T-cell (primary cell): Measurements from ENCODE around the gene PYGM. TPM values are rescaled to one million over a fixed set of nuclear protein-coding genes. Genes with fewer than 3 reads are reported as not detected.

Experiments used
- ATAC-seq, 4 experiments: fragments of 200-7000 bp in 3 of 4; fragments of 150-1000 bp in 1 of 4; cut with Tn5 transposase; replicated peaks in 1 of 4; 1 replicate in 3 of 4; 2 replicates in 1 of 4; pipeline ENCODE4 v1.10.0; 2021; ENCODE audit warnings: moderate library complexity in 3 of 4, mild to moderate bottlenecking in 2 of 4, moderate number of reproducible peaks in 1 of 4
- CTCF ChIA-PET, 2 donors: fragments of 300-600 bp; sonication (Branson Sonifier 250); formaldehyde crosslinking; loops; one replicate each; lab custom pipeline; 2022; ENCODE audit warnings: antibody characterized with exemption in 2 of 2; lab: Charles Lee
- POLR2A ChIA-PET, 2 donors: fragments of 300-600 bp; sonication (Branson Sonifier 250); formaldehyde crosslinking; loops; one replicate each; lab custom pipeline; 2022; ENCODE audit warnings: antibody characterized with exemption in 2 of 2; lab: Charles Lee
- DNase-seq, 35 experiments: peaks; one replicate each; pipeline versions ENCODE4 v3.0.0 to v3.0.0-alpha.2; 2013 to 2023
- H3K27ac ChIP-seq: one replicate; pipeline ENCODE4 v1.5.1; 2013; ENCODE audit warnings: low read length
- H3K27me3 ChIP-seq, 2 experiments: replicated peaks in 1 of 2; 1 replicate in 1 of 2; 2 replicates in 1 of 2; pipeline versions ENCODE4 v1.6.1 to v1.7.0; 2013; ENCODE audit warnings: low read length in 1 of 2, mixed read lengths in 1 of 2; ENCODE audit not compliant: control insufficient read depth in 2 of 2, insufficient read depth in 2 of 2; ENCODE audit errors: extremely low read depth in 1 of 2
- H3K36me3 ChIP-seq, 2 donors: 1 replicate in 1 of 2; 2 replicates in 1 of 2; pipeline versions ENCODE4 v1.6.1 to v1.7.0; 2013; ENCODE audit warnings: low read length in 1 of 2; ENCODE audit not compliant: control insufficient read depth in 2 of 2, insufficient read depth in 1 of 2; ENCODE audit errors: extremely low read depth in 1 of 2
- H3K4me1 ChIP-seq, 2 experiments: 1 replicate in 1 of 2; 2 replicates in 1 of 2; pipeline versions ENCODE4 v1.6.1 to v1.7.0; 2013; ENCODE audit warnings: low read length in 2 of 2, mixed read lengths in 1 of 2; ENCODE audit not compliant: insufficient read depth in 2 of 2, control insufficient read depth in 1 of 2; ENCODE audit errors: extremely low read depth in 1 of 2
- H3K4me3 ChIP-seq, 2 donors: 1 replicate in 1 of 2; 2 replicates in 1 of 2; pipeline versions ENCODE4 v1.5.1 to v1.7.0; 2013; ENCODE audit warnings: mild to moderate bottlenecking in 2 of 2, low read length in 1 of 2, moderate library complexity in 1 of 2; ENCODE audit not compliant: control insufficient read depth in 1 of 2; ENCODE audit errors: extremely low read depth in 1 of 2
- H3K9me3 ChIP-seq: 2 replicates; pipeline ENCODE4 v1.7.0; 2013
- H3K27ac Mint-ChIP-seq, 2 donors: one replicate each; pipeline ENCODE4 v1.8.0; 2020 to 2021; ENCODE audit warnings: mild to moderate bottlenecking in 2 of 2, mixed read lengths in 2 of 2
- H3K27me3 Mint-ChIP-seq, 2 donors: one replicate each; pipeline ENCODE4 v1.8.0; 2021 to 2022; ENCODE audit warnings: mixed read lengths in 2 of 2
- H3K36me3 Mint-ChIP-seq: one replicate; pipeline ENCODE4 v1.8.0; 2021; ENCODE audit warnings: mixed read lengths
- H3K4me1 Mint-ChIP-seq, 3 donors: one replicate each; pipeline ENCODE4 v1.8.0; 2020 to 2022; ENCODE audit warnings: mixed read lengths in 3 of 3, mild to moderate bottlenecking in 1 of 3
- H3K4me3 Mint-ChIP-seq, 3 donors: one replicate each; pipeline ENCODE4 v1.8.0; 2020 to 2022; ENCODE audit warnings: mild to moderate bottlenecking in 3 of 3, mixed read lengths in 3 of 3, moderate library complexity in 3 of 3
- H3K9me3 Mint-ChIP-seq, 3 donors: one replicate each; pipeline ENCODE4 v1.8.0; 2020 to 2022; ENCODE audit warnings: mixed read lengths in 3 of 3
- WGBS: methylation state at CpG from one replicate; pipeline ENCODE4 v1.1.5; 2013; ENCODE audit warnings: missing lambda C conversion rate; ENCODE audit not compliant: insufficient coverage; 5-methylcytosine and 5-hydroxymethylcytosine counted together
- total RNA-seq, 35 experiments: library from RNA in 6 of 35; stranded (reverse) in 6 of 35; fragments of 120-200 nt in 1 of 35; gene quantifications; one replicate each; pipeline versions ENCODE4 v1.2.1 to v1.2.4 and lab custom pipeline; 2013 to 2026

Gene PYGM
- total RNA-seq, 5 donors from 2014 or later (not counting 1 experiment from before 2014, with no cell fraction given): 7.4 to 34.7 (median 8.5) TPM

GRCh38 chr11:64802370-64803157, 42.8 kb upstream of the PYGM start:
- peaks cover 19 to 56% of the 10 kb centered on the region in 2 donors for H3K36me3 ChIP-seq
- Mint-ChIP-seq H3K27me3 (no peaks in the 10 kb centered on the region), H3K4me3 (peak overlapping the region; percentile 75 to 86 (median 81)), H3K4me1 (peaks cover 30 to 42% (median 34%) of the 10 kb centered on the region in 3 donors), H3K9me3 (no peaks in the 10 kb centered on the region), H3K36me3 (peaks cover 23% of the 10 kb centered on the region), H3K27ac (peak overlapping the region; percentile 85 to 90)
- H3K27ac ChIP-seq: peak overlapping the region; percentile 78
- ChIA-PET POLR2A (interaction anchor here in 1 of 2 donors (0.5 to 0.7 kb wide), 2 partner anchors 121 to 715 kb away, joined by 3 to 4 read pairs; no protein-coding TSS in a partner anchor), CTCF (interaction anchor here (0.6 to 1.3 kb wide), 4 partner anchors 16 to 84 kb away, joined by 3 to 5 read pairs (median 4); partner anchors contain the start of gene SF1 (in 1 of the 2))
- ATAC-seq (peak; percentile 24 to 39 (median 36)), DNase-seq (peak in 26 of 35 experiments; percentile 8 to 60 (median 26))
- WGBS: 4% methylated on average over 43 of the region's 54 CpGs
- H3K4me3 ChIP-seq: peak overlapping the region; percentile 70 to 77
- H3K9me3 ChIP-seq: no peaks in the 10 kb centered on the region
- no peaks in the 10 kb centered on the region for H3K27me3 ChIP-seq
- H3K4me1 ChIP-seq: peaks cover 6 to 41% of the 10 kb centered on the region in 2 experiments

GRCh38 chr11:64801561-64802369, 42.0 kb upstream of the PYGM start:
- ChIA-PET POLR2A (no interaction called here), CTCF (no interaction called here)
- H3K9me3 ChIP-seq: no peaks in the 10 kb centered on the region
- peak overlapping the region; percentile 85 to 90 for H3K27ac Mint-ChIP-seq
- H3K4me3 Mint-ChIP-seq: peak overlapping the region; percentile 75 to 86 (median 81)
- DNase-seq: peak in 1 of 35 experiments; percentile 22
- peaks cover 6 to 44% of the 10 kb centered on the region in 2 experiments for H3K4me1 ChIP-seq
- peak overlapping the region; percentile 78 for H3K27ac ChIP-seq
- H3K36me3 Mint-ChIP-seq: peaks cover 20% of the 10 kb centered on the region
- peaks cover 25 to 39% (median 31%) of the 10 kb centered on the region in 3 donors for H3K4me1 Mint-ChIP-seq
- H3K4me3 ChIP-seq: peak overlapping the region; percentile 70 to 77
- no peaks in the 10 kb centered on the region for H3K9me3 Mint-ChIP-seq
- WGBS: 46% methylated on average over 11 of the region's 13 CpGs
- no peak for ATAC-seq
- no peaks in the 10 kb centered on the region for H3K27me3 Mint-ChIP-seq
- H3K27me3 ChIP-seq: no peaks in the 10 kb centered on the region
- H3K36me3 ChIP-seq: peaks cover 24 to 56% of the 10 kb centered on the region in 2 donors

GRCh38 chr11:64801158-64801464, 41.3 kb upstream of the PYGM start:
- Mint-ChIP-seq H3K36me3 (peaks cover 15% of the 10 kb centered on the region), H3K27me3 (no peaks in the 10 kb centered on the region), H3K9me3 (no peaks in the 10 kb centered on the region), H3K4me3 (peak overlapping the region; percentile 36 to 86 (median 81)), H3K4me1 (peaks cover 20 to 39% (median 32%) of the 10 kb centered on the region in 3 donors), H3K27ac (peak overlapping the region; percentile 85 to 90)
- CTCF ChIA-PET: interaction anchor here in 1 of 2 donors (1.5 kb wide), 1 partner anchor 13 kb away, joined by 3 read pairs; no protein-coding TSS in a partner anchor
- H3K36me3 ChIP-seq: peaks cover 30 to 56% of the 10 kb centered on the region in 2 donors
- WGBS: 96% methylated on average over 8 of the region's 9 CpGs
- no peaks in the 10 kb centered on the region for H3K27me3 ChIP-seq
- ATAC-seq (no peak), DNase-seq (no peak)
- POLR2A ChIA-PET: no interaction called here
- H3K4me3 ChIP-seq: no peak overlapping the region
- no peaks in the 10 kb centered on the region for H3K9me3 ChIP-seq
- peaks cover 6 to 48% of the 10 kb centered on the region in 2 experiments for H3K4me1 ChIP-seq
- H3K27ac ChIP-seq: peak overlapping the region; percentile 78

GRCh38 chr11:64800303-64801157, 40.8 kb upstream of the PYGM start:
- Mint-ChIP-seq H3K4me3 (peak overlapping the region; percentile 36 to 86 (median 81)), H3K36me3 (peaks cover 9% of the 10 kb centered on the region), H3K9me3 (no peaks in the 10 kb centered on the region), H3K27ac (peak overlapping the region; percentile 85 to 90), H3K4me1 (peaks cover 20 to 43% (median 36%) of the 10 kb centered on the region in 3 donors), H3K27me3 (no peaks in the 10 kb centered on the region)
- Histone ChIP-seq H3K9me3 (no peaks in the 10 kb centered on the region), H3K36me3 (peaks cover 30 to 56% of the 10 kb centered on the region in 2 donors), H3K27me3 (no peaks in the 10 kb centered on the region), H3K27ac (no peak overlapping the region), H3K4me1 (peaks cover 6 to 48% of the 10 kb centered on the region in 2 experiments), H3K4me3 (no peak overlapping the region)
- POLR2A ChIA-PET: no interaction called here
- WGBS: 91% methylated on average over 17 of the region's 26 CpGs
- ATAC-seq: no peak
- no peak for DNase-seq
- CTCF ChIA-PET: interaction anchor here in 1 of 2 donors (1.5 kb wide), 1 partner anchor 12 kb away, joined by 3 read pairs; no protein-coding TSS in a partner anchor

- Histone ChIP-seq H3K36me3 (peaks cover 23 to 49% of the 10 kb centered on the region in 2 donors), H3K27me3 (no peaks in the 10 kb centered on the region), H3K9me3 (no peaks in the 10 kb centered on the region), H3K27ac (no peak overlapping the region), H3K4me1 (peaks cover 6 to 50% of the 10 kb centered on the region in 2 experiments), H3K4me3 (no peak overlapping the region)
- Mint-ChIP-seq H3K9me3 (no peaks in the 10 kb centered on the region), H3K36me3 (peaks cover 12% of the 10 kb centered on the region), H3K27me3 (no peaks in the 10 kb centered on the region), H3K4me3 (no peak overlapping the region), H3K4me1 (peaks cover 25 to 46% (median 39%) of the 10 kb centered on the region in 3 donors), H3K27ac (peak overlapping the region; percentile 65 to 71)
- CTCF ChIA-PET: interaction anchor here (0.5 to 1.5 kb wide), 2 partner anchors 10 to 11 kb away, joined by 3 read pairs; no protein-coding TSS in a partner anchor
- POLR2A ChIA-PET: no interaction called here
- DNase-seq (no peak), ATAC-seq (no peak)
- 94% methylated on average over 6 of the region's 14 CpGs for WGBS
Measured at GRCh38 chr11:64799623-64800302, 40.0 kb upstream of the PYGM start.
